Gastroesophageal sphincter (tissue), 4 donors: ENCODE results near the gene RPL10A. TPM values are rescaled to one million over a fixed set of nuclear protein-coding genes. Genes with fewer than 3 reads are reported as not detected.

ENCODE experiments used
- ATAC-seq: fragments of 150-250 bp; one replicate; pipeline ENCODE4 v1.9.1; 2016; ENCODE audit warnings: mild to moderate bottlenecking, moderate library complexity
- H3K27ac ChIP-seq, 4 donors: fragments of 200-600 bp; sonication (generic) in 3 of 4; 1 replicate in 3 of 4; 2 replicates in 1 of 4; pipeline ENCODE4 v1.5.1; 2016 to 2019
- H3K27me3 ChIP-seq: fragments of 200-600 bp; sonication (generic); one replicate; pipeline ENCODE4 v1.5.1; 2019
- H3K36me3 ChIP-seq, 2 donors: fragments of 200-600 bp; sonication (generic); one replicate each; pipeline ENCODE4 v1.5.1; 2019; ENCODE audit warnings: control low read depth in 1 of 2
- H3K4me1 ChIP-seq, 3 donors: fragments of 200-600 bp; sonication (generic); 1 replicate in 2 of 3; 2 replicates in 1 of 3; pipeline ENCODE4 v1.5.1; 2016 to 2019; ENCODE audit warnings: control low read depth in 2 of 3
- H3K4me3 ChIP-seq, 2 donors: fragments of 200-600 bp; sonication (generic); one replicate each; pipeline ENCODE4 v1.5.1; 2019; ENCODE audit warnings: mild to moderate bottlenecking in 1 of 2, moderate library complexity in 1 of 2
- H3K9me3 ChIP-seq, 3 donors: fragments of 200-600 bp; sonication (generic); one replicate each; pipeline ENCODE4 v1.5.1; 2017 to 2019; ENCODE audit warnings: control low read depth in 2 of 3
- CTCF ChIP-seq, 4 experiments: fragments of 200-600 bp in 2 of 4; fragments of 450-650 bp in 2 of 4; sonication (generic) in 1 of 4; IDR thresholded peaks; one replicate each; pipeline ENCODE4 v1.5.1; 2017 to 2019; ENCODE audit warnings: antibody characterized with exemption in 4 of 4, mild to moderate bottlenecking in 2 of 4, moderate library complexity in 2 of 4
- EP300 ChIP-seq: sonication (generic); formaldehyde crosslinking; IDR thresholded peaks from one replicate; pipeline ENCODE4 v1.6.1; 2017; ENCODE audit warnings: antibody characterized with exemption, mild to moderate bottlenecking
- POLR2A ChIP-seq, 2 donors: fragments of 450-650 bp; IDR thresholded peaks; one replicate each; pipeline ENCODE4 v1.6.1; 2017; ENCODE audit warnings: antibody characterized with exemption in 2 of 2, mild to moderate bottlenecking in 2 of 2, moderate library complexity in 1 of 2
- POLR2AphosphoS5 ChIP-seq: sonication (generic); formaldehyde crosslinking; IDR thresholded peaks from one replicate; pipeline ENCODE4 v1.6.1; 2017; ENCODE audit warnings: antibody characterized with exemption
- WGBS, 2 donors: methylation state at CpG; one replicate each; pipeline ENCODE4 v1.1.5; 2018; ENCODE audit warnings: low coverage in 1 of 2; 5-methylcytosine and 5-hydroxymethylcytosine counted together
- total RNA-seq, 4 donors: library from RNA; depleted of rRNA; stranded (reverse); fragments of >200 nt; gene quantifications; one replicate each; pipeline ENCODE4 v1.1.0, GENCODE V29; 2016

Gene RPL10A
- total RNA-seq, 4 donors from 2014 or later, result 870 to 1,936 (median 1,411) TPM

GRCh38 chr6:35470663-35471120 lies 2.5 kb downstream of the RPL10A start:
- TF ChIP-seq POLR2A (IDR thresholded peaks at IDR 0.05) (peak in 1 of 2 donors; percentile 6), POLR2AphosphoS5 (no peak)
- H3K27me3 ChIP-seq, result no peaks in the 10 kb centered on the region
- peaks cover 0 to 74% (median 5%) of the 10 kb centered on the region in 3 donors for H3K4me1 ChIP-seq
- 50 to 67% methylated on average over 1 to 3 of the region's 3 CpGs for WGBS, 2 donors
- ATAC-seq, result no peak
- H3K4me3 ChIP-seq, result peak overlapping the region in 1 of 2 donors; percentile 73
- peak overlapping the region in 3 of 4 donors; percentile 87 to 94 (median 90) for H3K27ac ChIP-seq
- H3K9me3 ChIP-seq, result no peaks in the 10 kb centered on the region
- peaks cover 0 to 70% of the 10 kb centered on the region in 2 donors for H3K36me3 ChIP-seq

DNA sequence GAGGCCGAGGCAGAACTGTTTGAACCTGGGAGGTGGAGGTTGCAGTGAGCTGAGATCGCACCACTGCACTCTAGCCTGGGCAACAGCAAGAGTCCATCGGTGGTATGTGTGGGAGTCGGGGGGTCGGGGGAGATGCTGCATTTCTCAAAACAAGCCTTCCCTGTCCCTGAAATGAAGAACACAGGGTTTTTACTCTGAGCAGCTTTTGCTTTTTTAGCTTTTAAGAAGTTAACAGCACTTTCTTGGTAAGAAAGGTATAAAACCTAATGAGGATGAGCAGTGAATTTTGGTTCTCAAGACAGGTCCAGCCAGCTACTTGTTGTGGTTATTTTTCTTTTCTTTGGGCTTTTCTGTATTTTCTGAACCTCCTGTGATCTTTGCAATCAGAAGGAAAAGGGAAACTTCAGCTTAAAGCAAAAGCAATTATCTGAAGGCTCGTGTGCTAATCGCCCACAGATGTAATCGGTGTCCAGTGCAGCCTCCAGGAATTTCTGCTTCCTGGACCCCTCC lies 3.7 kb downstream of the RPL10A start:
- H3K27ac ChIP-seq, result peak overlapping the region in 3 of 4 donors; percentile 87 to 94 (median 90)
- no peak overlapping the region for H3K4me3 ChIP-seq
- H3K9me3 ChIP-seq, result no peaks in the 10 kb centered on the region
- H3K27me3 ChIP-seq, result no peaks in the 10 kb centered on the region
- no peak for ATAC-seq
- TF ChIP-seq POLR2A (IDR thresholded peaks at IDR 0.05), result no peak
- no peak for TF ChIP-seq CTCF (IDR thresholded peaks at IDR 0.05)
- no peak for TF ChIP-seq POLR2AphosphoS5
- TF ChIP-seq EP300, result no peak
- H3K4me1 ChIP-seq, result peaks cover 0 to 74% (median 5%) of the 10 kb centered on the region in 3 donors
- peaks cover 0 to 73% of the 10 kb centered on the region in 2 donors for H3K36me3 ChIP-seq
- 35 to 40% methylated on average over 3 to 5 of the region's 8 CpGs for WGBS, 2 donors

GRCh38 chr6:35473075-35473849 lies 5.1 kb downstream of the RPL10A start:
- 71% methylated on average over 3 of the region's 9 CpGs; no CpG with 5 or more reads in 1 of the 2 donors for WGBS, 2 donors
- no peak for TF ChIP-seq POLR2AphosphoS5
- no peak for TF ChIP-seq EP300
- no peak for TF ChIP-seq POLR2A (IDR thresholded peaks at IDR 0.05)
- TF ChIP-seq CTCF (IDR thresholded peaks at IDR 0.05), result no peak
- peaks cover 0 to 87% of the 10 kb centered on the region in 2 donors for H3K36me3 ChIP-seq

DNA sequence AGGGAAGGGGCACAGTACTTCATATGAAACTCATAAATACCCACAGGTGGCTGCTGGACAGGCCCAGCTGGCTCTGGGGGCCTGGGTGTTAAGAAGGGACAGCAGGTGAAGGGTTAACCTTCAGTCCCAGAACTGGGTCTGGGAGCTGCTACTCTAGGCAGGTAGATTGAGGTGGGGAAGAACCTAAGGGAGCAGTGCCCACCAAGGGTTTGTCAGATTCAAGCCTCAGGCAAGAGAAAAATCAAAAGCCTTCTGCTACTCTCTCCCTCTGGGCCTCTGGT lies 5.6 kb downstream of the RPL10A start:
- TF ChIP-seq POLR2A (IDR thresholded peaks at IDR 0.05), result no peak
- no peak for TF ChIP-seq POLR2AphosphoS5
- TF ChIP-seq CTCF (IDR thresholded peaks at IDR 0.05), result no peak
- TF ChIP-seq EP300, result no peak
- Histone ChIP-seq H3K36me3 (peaks cover 0 to 92% of the 10 kb centered on the region in 2 donors), H3K4me3 (no peak overlapping the region), H3K9me3 (no peaks in the 10 kb centered on the region), H3K27ac (peak overlapping the region in 3 of 4 donors; percentile 8 to 34 (median 33)), H3K27me3 (no peaks in the 10 kb centered on the region), H3K4me1 (peaks cover 0 to 62% (median 0%) of the 10 kb centered on the region in 3 donors)
- ATAC-seq, result no peak

More at GRCh38 chr6:35473075-35473849, 5.1 kb downstream of the RPL10A start:
- no peak for ATAC-seq
- Histone ChIP-seq H3K27me3 (no peaks in the 10 kb centered on the region), H3K4me1 (peaks cover 0 to 67% (median 0%) of the 10 kb centered on the region in 3 donors), H3K27ac (peak overlapping the region in 2 of 4 donors; percentile 26 to 33), H3K9me3 (no peaks in the 10 kb centered on the region), H3K4me3 (no peak overlapping the region)

GRCh38 chr6:35474131-35474941 lies 6.1 kb downstream of the RPL10A start:
- no peaks in the 10 kb centered on the region for H3K27me3 ChIP-seq
- peaks cover 0 to 56% (median 0%) of the 10 kb centered on the region in 3 donors for H3K4me1 ChIP-seq
- H3K36me3 ChIP-seq, result peaks cover 0 to 98% of the 10 kb centered on the region in 2 donors
- no peak overlapping the region for H3K4me3 ChIP-seq
- no peak for TF ChIP-seq EP300
- TF ChIP-seq CTCF (IDR thresholded peaks at IDR 0.05), result no peak
- TF ChIP-seq POLR2A (IDR thresholded peaks at IDR 0.05), result no peak
- TF ChIP-seq POLR2AphosphoS5, result peak; percentile 54
- H3K27ac ChIP-seq, result peak overlapping the region in 3 of 4 donors; percentile 8 to 34 (median 33)
- WGBS, 2 donors, result no CpG with 5 or more reads among the region's 14 CpGs
- H3K9me3 ChIP-seq, result no peaks in the 10 kb centered on the region
- ATAC-seq, result no peak
